Neural cell (in vitro differentiated cells): Measurements from ENCODE around the gene C1orf167.

ENCODE experiments used
- CTCF ChIP-seq: fragments of 450-650 bp; IDR thresholded peaks from 2 replicates; pipeline ENCODE4 v1.5.1; 2014; ENCODE audit warnings: antibody characterized with exemption, mild to moderate bottlenecking, moderate library complexity; ENCODE audit not compliant: poor library complexity, severe bottlenecking
- EP300 ChIP-seq: fragments of 450-650 bp; conservative IDR thresholded peaks from 2 replicates; pipeline ENCODE4 v1.6.1; 2014; ENCODE audit warnings: antibody characterized with exemption, mild to moderate bottlenecking, moderate library complexity; ENCODE audit not compliant: poor library complexity, severe bottlenecking
- POLR2AphosphoS5 ChIP-seq: IDR thresholded peaks from 2 replicates; pipeline ENCODE4 v1.6.1; 2012
- RAD21 ChIP-seq: fragments of 450-650 bp; conservative IDR thresholded peaks from 2 replicates; pipeline ENCODE4 v1.6.1; 2014; ENCODE audit warnings: antibody characterized with exemption, mild to moderate bottlenecking, moderate library complexity
- SMC3 ChIP-seq: fragments of 450-650 bp; conservative IDR thresholded peaks from 2 replicates; pipeline ENCODE4 v1.6.1; 2014; ENCODE audit warnings: antibody characterized with exemption, mild to moderate bottlenecking, moderate library complexity; ENCODE audit not compliant: poor library complexity
- TAF1 ChIP-seq: IDR thresholded peaks from 2 replicates; pipeline ENCODE4 v1.6.1; 2012; ENCODE audit warnings: low read depth

GRCh38 chr1:11833497-11833896 is 71.5 kb downstream of the C1orf167 start:
- no peak for TF ChIP-seq CTCF
- TF ChIP-seq TAF1 = no peak
- no peak for TF ChIP-seq EP300
- no peak for TF ChIP-seq RAD21
- TF ChIP-seq POLR2AphosphoS5 = no peak
- TF ChIP-seq SMC3 = no peak
